MCF 10A (cell line): ENCODE data around the gene THRA. TPM values are rescaled to one million over a fixed set of nuclear protein-coding genes. Genes with fewer than 3 reads are reported as not detected.

Experiments used
- BruUV-seq: library from RNA; stranded (reverse); fragments of 400-500 nt; replicated peaks from 2 replicates; lab custom pipeline; 2021; lab: Mats Ljungman, UMichigan
- CTCF ChIA-PET: fragments of 300-600 bp; sonication (Branson Sonifier 250); formaldehyde crosslinking; extraction: SDS; loops from one replicate; lab custom pipeline; 2021; ENCODE audit warnings: antibody characterized with exemption, inconsistent platforms; lab: Yijun Ruan, JAX
- POLR2A ChIA-PET: fragments of 300-600, 350-650 bp; sonication (Branson Sonifier 250); formaldehyde crosslinking; extraction: SDS; loops from one replicate; lab custom pipeline; 2020; ENCODE audit warnings: antibody characterized with exemption, inconsistent platforms; lab: Yijun Ruan, JAX
- DNase-seq: peaks from one replicate; pipeline ENCODE4 v3.0.0-alpha.2; 2018; ENCODE audit not compliant: unreplicated experiment
- H3K27ac Mint-ChIP-seq: one replicate; pipeline ENCODE4 v1.8.0; 2022; ENCODE audit warnings: mild to moderate bottlenecking, low read depth, mixed read lengths; ENCODE audit not compliant: unreplicated experiment
- H3K27me3 Mint-ChIP-seq: one replicate; pipeline ENCODE4 v1.8.0; 2022; ENCODE audit warnings: mixed read lengths; ENCODE audit not compliant: insufficient read depth, unreplicated experiment
- H3K36me3 Mint-ChIP-seq: one replicate; pipeline ENCODE4 v1.8.0; 2022; ENCODE audit warnings: mild to moderate bottlenecking, moderate library complexity, mixed read lengths; ENCODE audit not compliant: insufficient read depth, unreplicated experiment
- H3K4me1 Mint-ChIP-seq: one replicate; pipeline ENCODE4 v1.8.0; 2022; ENCODE audit warnings: mixed read lengths; ENCODE audit not compliant: insufficient read depth, unreplicated experiment
- H3K4me3 Mint-ChIP-seq: one replicate; pipeline ENCODE4 v1.8.0; 2022; ENCODE audit warnings: mild to moderate bottlenecking, moderate library complexity, mixed read lengths; ENCODE audit not compliant: unreplicated experiment
- H3K9me3 Mint-ChIP-seq: one replicate; pipeline ENCODE4 v1.8.0; 2022; ENCODE audit warnings: mixed read lengths; ENCODE audit not compliant: unreplicated experiment
- CTCF ChIP-seq: fragments of 200-600 bp; IDR thresholded peaks from one replicate; pipeline ENCODE4 v1.8.0; 2022; ENCODE audit warnings: antibody characterized with exemption, mild to moderate bottlenecking; ENCODE audit not compliant: unreplicated experiment
- intact Hi-C: fragments of 100-400 bp; cut with micrococcal nuclease; formaldehyde crosslinking; loops from 2 replicates; pipeline ENCODE4 v1.14.1; 2022
- total RNA-seq: library from RNA; stranded (reverse); gene quantifications from 2 replicates; pipeline ENCODE4 v1.2.3, GENCODE V29; 2022

The THRA gene
- total RNA-seq, 1 experiment from 2014 or later, result 6.4 TPM

- Mint-ChIP-seq H3K4me1 (peaks cover 20% of the 10 kb centered on the region), H3K4me3 (no peak overlapping the region), H3K9me3 (no peaks in the 10 kb centered on the region), H3K27ac (no peak overlapping the region), H3K36me3 (peaks cover 66% of the 10 kb centered on the region), H3K27me3 (no peaks in the 10 kb centered on the region)
- no peak for TF ChIP-seq CTCF
- no peak for DNase-seq
- ChIA-PET POLR2A (interaction anchor here (0.7 to 1.0 kb wide), 3 partner anchors 21 to 82 kb away, joined by 3 read pairs; no protein-coding TSS in a partner anchor), CTCF (interaction anchor here (0.5 to 1.5 kb wide), 3 partner anchors 18 to 123 kb away, joined by 3 to 6 read pairs (median 4); no protein-coding TSS in a partner anchor)
- no TSS peak for BruUV-seq
- intact Hi-C loops, result no loop called here
Observed at GRCh38 chr17:40094874-40095273, 32.1 kb downstream of the THRA start.

GRCh38 chr17:40095351-40095943 lies 32.7 kb downstream of the THRA start:
- POLR2A ChIA-PET, result interaction anchor here (0.7 to 1.0 kb wide), 2 partner anchors 80 to 81 kb away, joined by 3 read pairs; no protein-coding TSS in a partner anchor
- no peaks in the 10 kb centered on the region for H3K9me3 Mint-ChIP-seq
- no peak overlapping the region for H3K4me3 Mint-ChIP-seq
- H3K4me1 Mint-ChIP-seq, result peaks cover 20% of the 10 kb centered on the region
- BruUV-seq, result no TSS peak
- H3K36me3 Mint-ChIP-seq, result peaks cover 68% of the 10 kb centered on the region
- DNase-seq, result no peak
- TF ChIP-seq CTCF, result no peak
- no peak overlapping the region for H3K27ac Mint-ChIP-seq
- intact Hi-C loops, result no loop called here
- no peaks in the 10 kb centered on the region for H3K27me3 Mint-ChIP-seq
- CTCF ChIA-PET, result interaction anchor here (1.5 kb wide), 1 partner anchor 20 kb away, joined by 6 read pairs; no protein-coding TSS in a partner anchor

- no peak overlapping the region for H3K27ac Mint-ChIP-seq
- intact Hi-C loops, result no loop called here
- no TSS peak for BruUV-seq
Observed at GRCh38 chr17:40095944-40096791, 33.4 kb downstream of the THRA start.

More at GRCh38 chr17:40095944-40096791, 33.4 kb downstream of the THRA start:
- no peak for TF ChIP-seq CTCF
- peaks cover 68% of the 10 kb centered on the region for H3K36me3 Mint-ChIP-seq
- peaks cover 28% of the 10 kb centered on the region for H3K4me1 Mint-ChIP-seq
- DNase-seq, result no peak
- H3K27me3 Mint-ChIP-seq, result no peaks in the 10 kb centered on the region
- H3K4me3 Mint-ChIP-seq, result no peak overlapping the region
- ChIA-PET CTCF (interaction anchor here (0.6 to 8.0 kb wide), 6 partner anchors 10 to 546 kb away, joined by 3 to 86 read pairs (median 6); no protein-coding TSS in a partner anchor), POLR2A (interaction anchor here (0.7 kb wide), 1 partner anchor 145 kb away, joined by 4 read pairs; no protein-coding TSS in a partner anchor)
- no peaks in the 10 kb centered on the region for H3K9me3 Mint-ChIP-seq
